Mesodermal cell (in vitro differentiated cells): ENCODE measurements around the gene SLCO2B1.

Source experiments
- H3K27ac ChIP-seq: 2 replicates; pipeline ENCODE4 v1.7.0; 2013; ENCODE audit warnings: mild to moderate bottlenecking, low read depth, low read length, moderate library complexity; ENCODE audit not compliant: severe bottlenecking
- H3K36me3 ChIP-seq: 2 replicates; pipeline ENCODE4 v1.7.1; 2013; ENCODE audit warnings: mild to moderate bottlenecking, low read length, moderate library complexity; ENCODE audit not compliant: control insufficient read depth, insufficient read depth
- H3K4me1 ChIP-seq: one replicate; pipeline ENCODE4 v1.7.1; 2013; ENCODE audit warnings: mild to moderate bottlenecking, low read length; ENCODE audit not compliant: insufficient read depth, control insufficient read depth, poor library complexity, severe bottlenecking
- H3K4me3 ChIP-seq: 2 replicates; pipeline ENCODE4 v1.7.0; 2013; ENCODE audit warnings: low read length, control low read depth, mild to moderate bottlenecking; ENCODE audit not compliant: insufficient read depth, poor library complexity, severe bottlenecking; ENCODE audit errors: extremely low read depth
- H3K9me3 ChIP-seq: 2 replicates; pipeline ENCODE4 v1.7.1; 2013; ENCODE audit warnings: mild to moderate bottlenecking, low read length, moderate library complexity; ENCODE audit not compliant: control insufficient read depth
- WGBS, 2 experiments: methylation state at CpG; one replicate each; pipeline ENCODE4 v1.1.5; 2013; ENCODE audit warnings: missing lambda C conversion rate in 2 of 2; ENCODE audit not compliant: insufficient coverage in 2 of 2; 5-methylcytosine and 5-hydroxymethylcytosine counted together

The SLCO2B1 gene

DNA sequence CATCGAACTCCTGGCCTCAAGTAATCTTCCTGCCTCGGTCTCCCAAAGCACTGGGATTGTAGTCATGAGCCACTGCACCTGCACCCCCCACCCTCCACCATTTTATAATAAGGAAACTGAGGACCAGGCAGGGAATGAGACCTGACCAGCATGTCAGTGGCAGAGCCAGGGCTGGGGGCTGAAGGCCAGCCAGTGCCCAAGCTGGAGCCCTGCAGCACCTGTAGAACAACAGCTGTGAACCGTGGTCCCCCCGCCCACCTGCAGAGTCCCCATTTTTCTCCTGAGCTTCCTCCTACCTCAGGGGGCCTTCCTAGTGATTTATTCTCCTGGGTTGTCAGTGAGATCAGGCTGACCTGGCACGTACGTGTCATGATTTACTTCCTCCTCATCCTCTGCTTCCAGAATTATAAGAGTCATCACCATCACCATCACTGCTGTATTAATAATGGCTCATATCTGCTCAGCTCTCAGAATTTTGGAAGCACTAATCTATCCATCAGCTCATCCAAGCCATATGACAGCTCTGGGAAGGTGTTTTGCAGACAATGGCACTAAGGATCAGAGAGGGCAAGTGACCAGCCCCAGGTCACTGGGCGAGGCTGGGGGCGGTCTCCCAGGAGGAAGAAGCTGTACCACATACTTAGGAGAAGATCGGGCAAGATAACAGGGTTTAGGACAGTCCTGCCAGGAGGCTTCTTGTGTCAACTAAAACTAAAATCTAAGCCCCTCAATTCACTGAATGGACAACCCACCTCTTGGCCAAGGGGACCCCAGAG lies 5.5 kb upstream of the SLCO2B1 start:
- WGBS, 2 experiments: 87 to 97% methylated on average over 4 to 6 of the region's 9 CpGs
- Histone ChIP-seq H3K4me3 (no peak overlapping the region), H3K9me3 (no peaks in the 10 kb centered on the region), H3K27ac (no peak overlapping the region), H3K4me1 (peaks cover 44% of the 10 kb centered on the region), H3K36me3 (no peaks in the 10 kb centered on the region)

DNA sequence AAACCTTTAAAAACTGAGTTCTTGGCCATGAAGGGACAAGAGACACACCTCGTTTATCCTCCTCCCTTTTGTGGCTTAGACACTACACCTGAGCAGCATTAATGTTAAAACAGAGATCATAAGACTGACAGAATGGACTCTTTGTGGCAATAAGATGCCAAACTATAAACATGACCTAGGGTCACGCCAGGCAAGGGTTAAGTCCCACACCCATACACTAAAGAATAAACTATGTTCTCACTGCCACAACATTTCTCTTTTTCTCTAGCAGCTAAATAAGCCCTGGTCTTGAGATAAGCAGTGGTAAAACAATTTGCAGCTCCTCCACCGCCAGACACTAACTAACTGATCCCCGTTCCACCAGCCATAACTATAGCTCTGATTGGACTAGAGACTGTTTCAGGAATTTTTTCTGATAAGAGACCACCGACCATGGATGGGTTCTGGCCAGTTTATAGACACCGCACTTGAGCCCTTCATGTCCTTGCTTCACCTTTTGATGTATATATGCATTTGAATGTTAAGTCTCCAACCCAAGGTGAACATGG lies 4.9 kb upstream of the SLCO2B1 start:
- no peak overlapping the region for H3K27ac ChIP-seq
- 62 to 75% methylated on average over 2 to 3 of the region's 6 CpGs for WGBS, 2 experiments

DNA sequence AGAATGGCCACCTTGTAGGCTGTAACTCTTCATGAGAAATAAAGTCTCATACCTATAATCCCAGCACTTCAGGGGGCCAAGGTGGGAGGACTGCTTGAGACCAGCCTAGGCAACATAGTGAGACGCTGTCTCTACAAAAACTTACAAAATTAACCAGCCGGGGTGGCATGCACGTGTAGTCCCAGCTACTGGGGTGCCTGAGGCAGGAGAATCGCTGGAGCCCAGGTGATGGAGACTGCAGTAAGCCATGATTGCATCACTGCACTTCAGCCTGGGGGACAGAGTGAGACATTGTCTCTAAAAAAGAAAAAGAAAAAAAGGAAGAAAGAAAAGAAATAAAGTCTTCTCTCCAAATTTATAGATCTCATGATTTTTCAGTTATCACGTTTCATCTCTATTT lies 4.2 kb upstream of the SLCO2B1 start:
- no peaks in the 10 kb centered on the region for H3K36me3 ChIP-seq
- H3K4me1 ChIP-seq: peaks cover 44% of the 10 kb centered on the region
- peak overlapping the region; percentile 5 for H3K27ac ChIP-seq
- no peaks in the 10 kb centered on the region for H3K9me3 ChIP-seq
- WGBS, 2 experiments: 80 to 84% methylated on average over 1 to 3 of the region's 5 CpGs
- no peak overlapping the region for H3K4me3 ChIP-seq

More for the DNA sequence above, 4.9 kb upstream of the SLCO2B1 start:
- H3K4me3 ChIP-seq: no peak overlapping the region
- H3K36me3 ChIP-seq: no peaks in the 10 kb centered on the region
- H3K9me3 ChIP-seq: no peaks in the 10 kb centered on the region
- peaks cover 44% of the 10 kb centered on the region for H3K4me1 ChIP-seq

DNA sequence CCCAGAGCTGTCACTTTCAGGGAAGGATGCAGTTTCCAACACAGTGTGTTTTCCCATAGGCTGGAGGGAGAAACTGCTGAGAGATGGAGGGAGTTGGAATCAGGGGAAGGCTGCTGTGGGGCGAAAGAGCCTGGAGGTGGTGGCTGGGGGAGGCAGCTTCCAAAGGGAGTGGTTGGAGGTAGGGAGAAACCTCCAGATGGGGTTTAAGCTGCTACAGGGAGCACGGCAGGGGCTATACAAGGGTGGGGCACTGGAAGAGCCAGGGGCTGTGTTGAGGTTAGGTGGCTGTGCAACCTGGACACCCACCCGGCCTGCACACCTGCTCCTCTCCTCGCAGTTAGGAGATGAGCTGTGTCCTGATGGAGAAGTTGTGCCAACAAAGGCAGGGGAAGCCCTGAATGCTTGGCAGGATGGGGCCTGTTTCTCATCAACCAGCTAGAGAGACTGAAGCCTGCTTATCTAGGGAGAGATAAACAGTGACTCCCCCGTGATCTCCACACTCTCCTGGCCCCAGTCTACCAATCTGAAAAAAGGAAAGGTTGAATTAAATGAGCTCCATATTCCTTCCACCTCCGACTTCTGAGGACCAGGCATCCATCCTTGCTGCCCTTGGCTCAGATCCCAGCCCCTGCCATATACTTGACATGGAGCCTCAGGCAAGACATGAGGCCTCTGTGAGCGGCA lies 3.6 kb upstream of the SLCO2B1 start:
- peak overlapping the region; percentile 45 for H3K27ac ChIP-seq
- no peaks in the 10 kb centered on the region for H3K9me3 ChIP-seq
- no peaks in the 10 kb centered on the region for H3K36me3 ChIP-seq
- peaks cover 44% of the 10 kb centered on the region for H3K4me1 ChIP-seq
- H3K4me3 ChIP-seq: no peak overlapping the region
- 83 to 89% methylated on average over 4 to 5 of the region's 7 CpGs for WGBS, 2 experiments

DNA sequence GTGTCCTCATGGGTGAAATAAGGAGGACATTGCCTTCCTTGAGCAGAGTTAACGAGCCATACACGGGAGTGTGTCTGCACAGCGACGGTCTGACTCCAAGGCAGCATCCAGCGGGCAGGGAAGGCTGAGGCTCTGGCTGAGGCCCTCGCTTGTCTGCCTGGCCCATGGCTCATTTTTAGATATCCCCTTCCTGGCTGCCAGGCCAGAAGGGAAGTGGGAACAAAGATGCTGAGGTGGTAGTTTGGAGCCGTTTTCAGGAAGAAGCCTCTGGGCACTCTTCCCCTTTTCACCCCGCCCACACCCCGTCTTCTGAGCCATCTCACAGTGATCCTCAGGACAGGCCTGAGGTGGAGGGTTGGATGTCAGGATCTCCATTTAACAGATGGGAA lies 3.0 kb upstream of the SLCO2B1 start:
- H3K27ac ChIP-seq: peak overlapping the region; percentile 45
- WGBS, 2 experiments: 84 to 95% methylated on average over 6 of the region's 9 CpGs
- H3K4me3 ChIP-seq: no peak overlapping the region

DNA sequence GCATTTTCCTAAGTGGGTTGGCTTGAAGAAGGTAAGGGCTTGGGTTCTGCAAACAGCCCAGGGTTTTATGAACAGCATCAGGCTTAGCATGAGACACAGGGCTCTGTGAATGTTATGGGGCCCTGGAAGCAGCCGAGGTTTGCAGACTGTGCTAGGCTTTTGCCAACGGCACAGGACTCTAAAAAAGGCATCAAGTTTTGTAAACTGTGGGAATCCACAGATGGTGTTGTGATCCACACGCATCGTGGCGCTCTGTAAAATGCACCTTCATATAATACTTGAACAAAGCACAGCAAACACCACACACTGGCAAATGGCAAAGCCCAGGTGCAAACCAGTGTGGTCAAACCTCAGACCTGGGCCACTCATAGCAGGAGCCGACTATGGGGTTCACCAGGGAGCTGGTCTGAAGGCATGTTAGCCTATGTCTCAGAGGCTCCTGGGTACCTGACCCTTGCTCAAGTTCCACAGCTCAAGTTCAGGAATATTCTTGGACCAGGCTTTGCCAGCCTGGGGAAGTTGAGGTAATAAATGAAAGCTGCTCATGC lies 2.4 kb upstream of the SLCO2B1 start:
- no peaks in the 10 kb centered on the region for H3K9me3 ChIP-seq
- H3K36me3 ChIP-seq: no peaks in the 10 kb centered on the region
- 96 to 100% methylated on average over 3 to 6 of the region's 6 CpGs for WGBS, 2 experiments
- H3K4me3 ChIP-seq: no peak overlapping the region
- H3K4me1 ChIP-seq: peaks cover 34% of the 10 kb centered on the region
- H3K27ac ChIP-seq: no peak overlapping the region

More for the DNA sequence above, 3.0 kb upstream of the SLCO2B1 start:
- Histone ChIP-seq H3K9me3 (no peaks in the 10 kb centered on the region), H3K36me3 (no peaks in the 10 kb centered on the region), H3K4me1 (peaks cover 39% of the 10 kb centered on the region)

DNA sequence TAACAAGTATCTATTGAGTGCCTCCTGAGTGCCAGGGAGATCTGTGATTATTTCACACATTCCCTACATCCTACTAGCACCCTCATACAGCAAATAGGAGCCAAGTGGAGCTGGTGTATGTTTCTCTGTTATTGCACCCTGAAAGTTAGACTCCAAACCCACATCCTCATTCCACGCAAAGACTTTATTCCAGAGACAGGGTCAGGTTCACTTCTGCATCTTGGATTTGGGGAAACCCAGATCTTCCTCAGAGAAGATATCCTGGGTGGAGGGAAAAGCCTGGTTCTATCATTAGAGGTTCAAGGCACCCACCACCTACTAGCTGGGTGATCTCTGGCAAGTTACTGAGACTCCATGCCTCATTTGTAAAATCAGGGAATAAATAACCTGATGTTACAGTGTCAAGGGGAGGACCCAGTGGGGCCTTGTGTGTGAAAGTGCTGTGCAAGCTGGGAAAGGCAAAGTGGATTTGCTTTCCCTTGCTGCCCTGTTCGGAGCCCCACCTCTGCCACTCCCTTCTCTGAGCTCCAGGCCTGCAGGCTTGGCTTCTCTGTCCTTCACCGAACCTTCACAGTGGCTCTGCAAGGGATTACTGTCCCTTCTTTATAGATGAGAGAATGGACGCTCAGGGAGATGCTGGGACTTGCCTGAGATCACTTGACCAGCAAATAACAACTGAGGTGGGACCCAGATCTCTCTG lies 991 bp upstream of the SLCO2B1 start:
- Histone ChIP-seq H3K27ac (no peak overlapping the region), H3K36me3 (no peaks in the 10 kb centered on the region), H3K4me3 (no peak overlapping the region), H3K9me3 (no peaks in the 10 kb centered on the region), H3K4me1 (peaks cover 29% of the 10 kb centered on the region)
- 81 to 100% methylated on average over 1 to 2 of the region's 4 CpGs for WGBS, 2 experiments

DNA sequence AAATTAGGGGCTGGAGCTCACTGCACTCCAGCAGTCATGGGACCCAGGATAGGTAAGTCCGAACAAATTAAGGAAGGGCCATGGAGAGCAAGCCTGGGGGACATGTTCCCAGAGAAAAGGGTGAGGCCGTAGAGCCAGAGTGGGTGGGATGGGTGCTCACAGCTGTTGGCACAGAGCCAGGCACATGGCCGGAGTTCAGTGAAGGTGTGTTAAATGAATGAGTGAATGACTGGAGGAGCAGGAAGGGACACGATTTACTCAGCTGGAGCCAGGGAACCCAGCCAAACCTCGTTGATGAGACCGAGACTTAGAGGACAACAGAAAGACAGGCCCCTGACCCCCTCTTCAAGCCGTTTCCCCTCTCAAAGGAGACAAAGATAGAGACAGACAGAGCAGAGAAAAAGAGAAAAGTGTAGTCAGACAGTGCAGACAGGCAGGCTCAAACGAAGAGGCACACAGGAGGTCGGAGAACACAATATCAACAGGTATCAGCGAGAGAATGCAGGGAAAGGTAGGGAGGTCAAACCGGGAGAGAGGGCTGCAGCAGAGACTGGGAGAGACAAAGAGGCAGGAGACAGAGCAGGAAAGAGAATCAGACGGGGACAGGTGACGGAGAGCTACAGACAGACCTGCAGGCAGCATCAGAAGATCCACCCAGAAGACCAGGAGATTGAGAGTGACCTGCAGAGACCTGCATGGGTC lies 590 bp downstream of the SLCO2B1 start:
- H3K4me1 ChIP-seq: peaks cover 26% of the 10 kb centered on the region
- H3K27ac ChIP-seq: no peak overlapping the region
- no peaks in the 10 kb centered on the region for H3K36me3 ChIP-seq
- H3K4me3 ChIP-seq: no peak overlapping the region
- H3K9me3 ChIP-seq: no peaks in the 10 kb centered on the region
- WGBS, 2 experiments: 87 to 92% methylated on average over 11 to 12 of the region's 13 CpGs

DNA sequence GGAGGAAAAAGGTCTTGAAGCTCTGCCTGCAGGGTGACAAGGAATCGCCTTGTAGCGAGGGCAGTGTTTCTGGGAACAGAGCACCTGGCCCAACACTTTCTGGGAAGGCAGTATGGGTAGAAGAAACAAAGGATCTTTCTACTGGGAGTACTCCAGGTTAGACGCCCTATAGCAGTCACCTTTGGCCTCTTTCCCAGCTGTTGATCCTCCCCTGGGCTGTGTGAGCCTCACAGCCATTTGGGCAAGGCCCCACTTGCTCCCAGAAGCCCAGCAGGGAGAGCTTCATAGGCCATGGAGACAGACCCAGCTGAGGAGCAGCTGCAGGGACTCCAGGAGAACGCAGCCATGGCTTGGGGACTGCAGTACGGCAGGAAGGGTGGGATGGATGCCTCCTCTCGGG lies 1.2 kb downstream of the SLCO2B1 start:
- Histone ChIP-seq H3K4me3 (no peak overlapping the region), H3K27ac (no peak overlapping the region)

More for the DNA sequence above, 1.2 kb downstream of the SLCO2B1 start:
- 95 to 97% methylated on average over 6 of the region's 6 CpGs for WGBS, 2 experiments
- Histone ChIP-seq H3K9me3 (no peaks in the 10 kb centered on the region), H3K36me3 (no peaks in the 10 kb centered on the region), H3K4me1 (peaks cover 20% of the 10 kb centered on the region)
